ENCODE measurements around the gene C6orf141.
"Not testable (repeated sequence)": the region's sequence is repeated elsewhere in the genome, so short reads cannot be mapped to it uniquely, and the experiment has no call there.

DNA sequence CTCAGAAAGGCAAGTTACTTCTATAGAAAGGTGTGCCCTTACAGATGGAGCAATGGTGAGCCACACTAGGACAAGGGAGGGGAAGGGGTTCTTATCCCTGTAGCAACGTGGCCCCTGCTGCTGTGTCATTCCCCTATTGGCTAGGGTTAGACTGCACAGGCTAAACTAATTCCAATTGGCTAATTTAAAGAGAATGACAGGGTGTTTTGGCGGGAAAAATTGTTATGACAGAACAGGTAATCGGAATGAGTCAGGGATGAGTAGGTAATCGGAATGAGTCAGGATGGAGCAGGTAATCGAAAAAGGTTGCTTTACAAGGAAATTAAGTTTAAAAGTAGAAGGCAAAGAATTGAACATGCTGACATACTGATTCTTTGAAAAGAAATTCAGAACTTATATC is 36.8 kb downstream of the C6orf141 start:
- TF ChIP-seq, protein P1, sequence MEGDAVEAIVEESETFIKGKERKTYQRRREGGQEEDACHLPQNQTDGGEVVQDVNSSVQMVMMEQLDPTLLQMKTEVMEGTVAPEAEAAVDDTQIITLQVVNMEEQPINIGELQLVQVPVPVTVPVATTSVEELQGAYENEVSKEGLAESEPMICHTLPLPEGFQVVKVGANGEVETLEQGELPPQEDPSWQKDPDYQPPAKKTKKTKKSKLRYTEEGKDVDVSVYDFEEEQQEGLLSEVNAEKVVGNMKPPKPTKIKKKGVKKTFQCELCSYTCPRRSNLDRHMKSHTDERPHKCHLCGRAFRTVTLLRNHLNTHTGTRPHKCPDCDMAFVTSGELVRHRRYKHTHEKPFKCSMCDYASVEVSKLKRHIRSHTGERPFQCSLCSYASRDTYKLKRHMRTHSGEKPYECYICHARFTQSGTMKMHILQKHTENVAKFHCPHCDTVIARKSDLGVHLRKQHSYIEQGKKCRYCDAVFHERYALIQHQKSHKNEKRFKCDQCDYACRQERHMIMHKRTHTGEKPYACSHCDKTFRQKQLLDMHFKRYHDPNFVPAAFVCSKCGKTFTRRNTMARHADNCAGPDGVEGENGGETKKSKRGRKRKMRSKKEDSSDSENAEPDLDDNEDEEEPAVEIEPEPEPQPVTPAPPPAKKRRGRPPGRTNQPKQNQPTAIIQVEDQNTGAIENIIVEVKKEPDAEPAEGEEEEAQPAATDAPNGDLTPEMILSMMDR (IDR thresholded peaks at IDR 0.05 in 4 of 5, conservative IDR thresholded peaks at IDR 0.05 in 1 of 5), result not testable (repeated sequence)
- not testable (repeated sequence) for TF ChIP-seq POLR2A (IDR thresholded peaks at IDR 0.05)

All from gastrocnemius medialis (tissue), 4 donors.